ENCODE data around the gene TLE5.

DNA sequence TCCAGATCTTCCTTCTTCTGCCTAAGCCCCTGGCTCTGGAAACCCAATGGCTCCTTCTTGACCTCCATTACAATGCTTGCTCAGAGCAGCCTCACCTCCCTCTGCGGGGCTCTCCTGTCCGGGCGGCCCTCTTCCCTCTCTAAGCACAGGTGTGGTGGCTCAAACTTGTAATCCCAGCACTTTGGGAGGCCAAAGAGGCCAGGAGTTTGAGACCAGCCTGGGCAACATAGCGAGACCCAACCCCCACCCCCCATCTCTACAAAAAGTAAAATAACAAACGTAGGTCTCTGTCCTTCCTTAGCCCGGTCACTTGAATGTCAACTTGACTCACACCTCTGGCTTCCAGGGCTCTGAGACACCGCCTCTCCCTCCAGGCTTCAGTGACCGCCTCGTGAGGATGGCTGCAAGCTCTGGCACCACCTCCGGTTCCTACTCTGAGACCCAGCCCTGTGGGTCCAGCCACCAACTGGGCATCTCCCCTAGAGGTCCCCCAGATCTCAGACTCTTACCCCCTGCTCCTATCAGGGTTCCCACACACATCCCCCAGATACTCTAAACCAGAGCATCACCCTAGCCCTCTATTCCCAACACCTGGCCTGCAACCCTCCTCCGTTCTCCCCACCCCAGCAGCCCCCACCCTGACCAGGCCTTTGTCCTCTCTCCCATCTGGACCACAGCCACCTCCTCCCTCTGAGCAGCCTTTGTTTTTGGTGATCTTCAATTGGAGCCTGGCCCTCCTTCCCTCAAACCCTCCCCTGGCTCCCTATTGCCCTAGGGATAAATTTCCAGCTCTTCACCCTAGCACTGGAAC lies 28.5 kb downstream of the TLE5 start:
- no peak for TF ChIP-seq RARB (CRISPR knock-in tag; IDR thresholded peaks at IDR 0.05)
- TF ChIP-seq CSDC2 (CRISPR knock-in tag; IDR thresholded peaks at IDR 0.05): no peak
- TF ChIP-seq GLIS3 (CRISPR knock-in tag; IDR thresholded peaks at IDR 0.05): no peak
- TF ChIP-seq, protein P1, sequence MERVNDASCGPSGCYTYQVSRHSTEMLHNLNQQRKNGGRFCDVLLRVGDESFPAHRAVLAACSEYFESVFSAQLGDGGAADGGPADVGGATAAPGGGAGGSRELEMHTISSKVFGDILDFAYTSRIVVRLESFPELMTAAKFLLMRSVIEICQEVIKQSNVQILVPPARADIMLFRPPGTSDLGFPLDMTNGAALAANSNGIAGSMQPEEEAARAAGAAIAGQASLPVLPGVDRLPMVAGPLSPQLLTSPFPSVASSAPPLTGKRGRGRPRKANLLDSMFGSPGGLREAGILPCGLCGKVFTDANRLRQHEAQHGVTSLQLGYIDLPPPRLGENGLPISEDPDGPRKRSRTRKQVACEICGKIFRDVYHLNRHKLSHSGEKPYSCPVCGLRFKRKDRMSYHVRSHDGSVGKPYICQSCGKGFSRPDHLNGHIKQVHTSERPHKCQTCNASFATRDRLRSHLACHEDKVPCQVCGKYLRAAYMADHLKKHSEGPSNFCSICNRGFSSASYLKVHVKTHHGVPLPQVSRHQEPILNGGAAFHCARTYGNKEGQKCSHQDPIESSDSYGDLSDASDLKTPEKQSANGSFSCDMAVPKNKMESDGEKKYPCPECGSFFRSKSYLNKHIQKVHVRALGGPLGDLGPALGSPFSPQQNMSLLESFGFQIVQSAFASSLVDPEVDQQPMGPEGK (CRISPR knock-in tag; IDR thresholded peaks at IDR 0.05; ENCODE audit: borderline replicate concordance): no peak
- no peak for TF ChIP-seq ISL1 (CRISPR knock-in tag; IDR thresholded peaks at IDR 0.05)
- no peak for TF ChIP-seq ARNTL (CRISPR knock-in tag; IDR thresholded peaks at IDR 0.05; ENCODE audit: borderline replicate concordance, low read depth)
- no peak for TF ChIP-seq OSR1 (CRISPR knock-in tag; IDR thresholded peaks at IDR 0.05)
- TF ChIP-seq ZFP30 (CRISPR knock-in tag; IDR thresholded peaks at IDR 0.05): no peak

Data from SK-N-SH treated with all-trans-retinoic acid at 6 μM for 48 hours (cell line).